ENCODE results near the gene PKMYT1. TPM values are rescaled to one million over a fixed set of nuclear protein-coding genes. Genes with fewer than 3 reads are reported as not detected.

PKMYT1 gene
- total RNA-seq, 1 donor from 2014 or later: 4.3 TPM

DNA sequence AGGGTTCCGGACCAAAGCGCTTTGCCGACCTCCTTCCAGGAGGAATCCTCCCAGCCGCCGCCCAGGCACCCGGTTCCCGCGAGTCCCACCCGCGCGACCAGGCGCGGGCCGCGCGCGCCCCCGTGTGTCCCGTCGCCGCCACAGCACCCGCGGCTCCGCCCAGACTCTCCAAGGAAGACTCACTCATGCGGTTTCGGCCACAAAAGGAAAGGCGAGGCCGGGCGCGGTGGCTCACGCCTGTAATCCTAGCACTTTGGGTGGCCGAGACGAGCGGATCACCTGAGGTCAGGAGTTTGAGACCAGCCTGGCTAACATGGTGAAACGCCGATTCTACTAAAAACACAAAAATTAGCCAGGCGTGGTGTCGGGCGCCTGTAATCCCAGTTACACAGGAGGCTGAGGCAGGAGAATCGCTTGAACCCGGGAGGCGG is 3.5 kb upstream of the PKMYT1 start:
- POLR2A ChIA-PET: interaction anchor here (1.1 kb wide), 1 partner anchor 14 kb away, joined by 3 read pairs; no protein-coding TSS in a partner anchor
- Mint-ChIP-seq H3K9me3 (no peaks in the 10 kb centered on the region), H3K36me3 (ENCODE audit: low read depth) (no peaks in the 10 kb centered on the region), H3K27ac (no peak overlapping the region), H3K4me1 (peaks cover 27% of the 10 kb centered on the region), H3K4me3 (peak overlapping the region; percentile 62), H3K27me3 (no peaks in the 10 kb centered on the region)
- peak; percentile 59 for ATAC-seq (ENCODE audit: low read depth)
- intact Hi-C loops (cut with micrococcal nuclease): loop anchor here (1.0 to 2.0 kb wide), 5 partner anchors 21 to 109 kb away; partner anchors contain the start of gene TNFRSF12A
- CTCF ChIA-PET: interaction anchor here (1.0 kb wide), 1 partner anchor 38 kb away, joined by 3 read pairs; no protein-coding TSS in a partner anchor
- TF ChIP-seq, protein P1, sequence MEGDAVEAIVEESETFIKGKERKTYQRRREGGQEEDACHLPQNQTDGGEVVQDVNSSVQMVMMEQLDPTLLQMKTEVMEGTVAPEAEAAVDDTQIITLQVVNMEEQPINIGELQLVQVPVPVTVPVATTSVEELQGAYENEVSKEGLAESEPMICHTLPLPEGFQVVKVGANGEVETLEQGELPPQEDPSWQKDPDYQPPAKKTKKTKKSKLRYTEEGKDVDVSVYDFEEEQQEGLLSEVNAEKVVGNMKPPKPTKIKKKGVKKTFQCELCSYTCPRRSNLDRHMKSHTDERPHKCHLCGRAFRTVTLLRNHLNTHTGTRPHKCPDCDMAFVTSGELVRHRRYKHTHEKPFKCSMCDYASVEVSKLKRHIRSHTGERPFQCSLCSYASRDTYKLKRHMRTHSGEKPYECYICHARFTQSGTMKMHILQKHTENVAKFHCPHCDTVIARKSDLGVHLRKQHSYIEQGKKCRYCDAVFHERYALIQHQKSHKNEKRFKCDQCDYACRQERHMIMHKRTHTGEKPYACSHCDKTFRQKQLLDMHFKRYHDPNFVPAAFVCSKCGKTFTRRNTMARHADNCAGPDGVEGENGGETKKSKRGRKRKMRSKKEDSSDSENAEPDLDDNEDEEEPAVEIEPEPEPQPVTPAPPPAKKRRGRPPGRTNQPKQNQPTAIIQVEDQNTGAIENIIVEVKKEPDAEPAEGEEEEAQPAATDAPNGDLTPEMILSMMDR (IDR thresholded peaks at IDR 0.05): peak; percentile 48
- peak; percentile 70 for DNase-seq

DNA sequence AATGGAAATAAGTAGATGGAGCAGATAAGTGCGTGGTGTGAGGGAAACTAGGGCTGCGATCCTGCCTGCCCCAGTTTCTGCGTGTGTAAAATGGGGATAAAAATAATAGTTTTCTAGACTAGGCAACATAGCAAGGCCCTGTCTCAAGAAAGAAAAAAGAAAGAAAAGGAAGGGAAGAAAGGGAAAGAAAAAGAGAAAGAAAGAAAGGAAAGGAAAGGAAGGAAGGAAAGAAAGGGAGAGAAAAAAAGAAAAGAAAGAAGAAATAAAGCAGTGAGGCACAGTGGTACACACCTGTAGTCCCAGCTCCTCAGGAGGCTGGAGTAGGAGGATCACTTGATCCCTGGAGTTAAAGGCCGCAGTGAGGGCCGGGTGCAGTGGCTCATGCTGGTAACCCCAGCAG is 2.2 kb upstream of the PKMYT1 start:
- ChIA-PET CTCF (no interaction called here), POLR2A (interaction anchor here (0.7 to 1.1 kb wide), 2 partner anchors 19 to 497 kb away, joined by 11 to 13 read pairs; partner anchors contain the start of gene KREMEN2)
- no peak for DNase-seq
- intact Hi-C loops (cut with micrococcal nuclease): loop anchor here (2.0 kb wide), 3 partner anchors 38 to 108 kb away; partner anchors contain the start of gene TNFRSF12A
- no peaks in the 10 kb centered on the region for H3K36me3 Mint-ChIP-seq (ENCODE audit: low read depth)
- no peak overlapping the region for H3K27ac Mint-ChIP-seq
- no peak overlapping the region for H3K4me3 Mint-ChIP-seq
- H3K27me3 Mint-ChIP-seq: no peaks in the 10 kb centered on the region
- H3K4me1 Mint-ChIP-seq: peaks cover 27% of the 10 kb centered on the region
- H3K9me3 Mint-ChIP-seq: no peaks in the 10 kb centered on the region
- TF ChIP-seq, protein P1 (IDR thresholded peaks at IDR 0.05): no peak
- ATAC-seq (ENCODE audit: low read depth): no peak

DNA sequence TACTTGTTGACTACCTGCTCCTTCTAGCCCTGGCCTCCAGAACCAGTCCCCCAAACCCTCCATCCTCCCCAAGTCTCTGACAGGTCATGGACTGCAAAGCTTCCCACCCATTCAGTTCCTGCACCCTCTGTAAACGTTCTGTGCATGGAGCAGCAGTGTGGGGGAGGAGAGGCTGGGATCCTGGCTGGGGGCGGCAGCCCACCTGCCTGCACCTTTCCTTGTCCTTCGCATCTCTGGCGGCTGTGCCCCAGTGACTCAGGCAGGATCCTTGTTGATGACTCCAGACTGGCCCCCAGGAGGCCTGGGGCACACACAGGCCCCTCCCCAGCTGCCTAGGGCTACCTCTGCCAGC is 1.6 kb upstream of the PKMYT1 start:
- Mint-ChIP-seq H3K9me3 (no peaks in the 10 kb centered on the region), H3K27ac (no peak overlapping the region), H3K27me3 (no peaks in the 10 kb centered on the region), H3K4me1 (peaks cover 27% of the 10 kb centered on the region), H3K36me3 (ENCODE audit: low read depth) (no peaks in the 10 kb centered on the region), H3K4me3 (peak overlapping the region; percentile 74)
- DNase-seq (no peak), ATAC-seq (ENCODE audit: low read depth) (no peak)
- TF ChIP-seq, protein P1 (IDR thresholded peaks at IDR 0.05): no peak
- intact Hi-C loops (cut with micrococcal nuclease): loop anchor here (2.0 kb wide), 3 partner anchors 39 to 107 kb away; partner anchors contain the start of gene TNFRSF12A
- POLR2A ChIA-PET: interaction anchor here (0.9 to 1.2 kb wide), 4 partner anchors 12 to 99 kb away, joined by 3 to 4 read pairs (median 3); partner anchors contain the start of genes FLYWCH2, PAQR4 and TNFRSF12A
- CTCF ChIA-PET: no interaction called here

DNA sequence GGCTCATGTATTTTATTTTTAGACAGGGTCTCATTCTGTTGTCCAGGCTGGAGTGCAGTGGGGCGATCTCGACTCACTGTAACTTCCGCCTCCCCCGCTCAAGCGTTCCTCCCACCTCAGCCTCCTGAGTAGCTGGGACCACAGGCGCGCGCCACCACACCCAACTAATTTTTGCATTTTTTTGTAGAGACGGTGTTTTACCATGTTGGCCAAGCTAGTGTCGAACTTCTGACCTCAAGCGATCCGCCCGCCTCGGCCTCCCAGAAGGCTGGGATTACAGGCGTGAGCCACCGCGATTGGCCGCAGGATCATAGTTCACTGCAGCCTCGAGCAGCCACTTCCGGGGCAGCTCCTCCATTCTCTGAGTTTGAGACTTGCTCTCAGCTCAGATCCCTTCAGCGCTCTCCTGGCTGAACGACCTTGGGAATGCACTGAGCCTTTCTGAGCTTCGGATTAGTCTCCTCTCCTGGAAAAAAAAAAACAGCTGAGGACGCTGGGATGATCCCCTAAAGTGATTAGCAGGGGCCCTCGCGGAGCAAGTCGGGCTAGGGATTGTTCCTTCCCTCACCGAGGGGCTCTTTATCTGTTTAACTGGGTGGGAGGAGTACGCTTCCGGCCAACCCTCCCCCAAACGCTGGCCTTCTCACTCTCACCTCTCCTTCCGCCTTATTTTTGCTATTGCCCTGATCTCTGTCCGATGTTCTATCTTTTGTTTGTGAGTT is 1.1 kb upstream of the PKMYT1 start:
- intact Hi-C loops (cut with micrococcal nuclease): no loop called here
- Mint-ChIP-seq H3K4me3 (peak overlapping the region; percentile 84), H3K27me3 (no peaks in the 10 kb centered on the region), H3K9me3 (no peaks in the 10 kb centered on the region), H3K4me1 (peaks cover 27% of the 10 kb centered on the region), H3K27ac (no peak overlapping the region), H3K36me3 (ENCODE audit: low read depth) (no peaks in the 10 kb centered on the region)
- CTCF ChIA-PET: no interaction called here
- POLR2A ChIA-PET: interaction anchor here (0.5 to 1.5 kb wide), 12 partner anchors 10 to 204 kb away, joined by 3 to 10 read pairs (median 4); partner anchors contain the start of genes ELOB, FLYWCH2, KREMEN2 and PAQR4
- DNase-seq: no peak
- TF ChIP-seq, protein P1 (IDR thresholded peaks at IDR 0.05): no peak
- no peak for ATAC-seq (ENCODE audit: low read depth)

DNA sequence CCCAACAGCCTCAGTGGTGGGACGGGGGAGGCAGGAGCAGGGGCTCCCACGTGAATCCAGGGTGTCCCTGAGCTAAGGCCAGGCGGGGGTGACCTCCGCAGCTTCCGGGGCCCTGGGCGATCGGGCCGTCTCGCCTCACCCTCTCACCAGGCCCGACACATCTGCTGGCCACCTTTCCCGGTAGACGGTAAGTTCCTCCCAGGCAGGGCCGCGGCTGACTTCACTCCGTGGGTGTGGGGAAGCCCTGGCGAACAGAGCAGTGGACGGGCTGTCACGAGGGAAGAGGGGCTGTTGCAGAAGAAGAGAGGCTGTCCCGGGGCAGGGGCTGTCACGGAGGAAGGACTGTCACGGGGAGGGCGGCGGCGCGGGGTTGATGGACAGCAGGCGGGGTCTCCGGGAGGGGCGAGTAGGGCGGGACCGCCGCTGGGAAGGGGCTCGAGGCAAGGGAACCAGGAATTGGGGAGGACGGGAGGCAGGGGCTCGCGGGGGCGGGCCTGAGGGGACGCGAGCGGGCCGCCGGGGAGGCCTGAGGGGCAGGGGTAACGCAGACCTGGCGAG is 498 bp downstream of the PKMYT1 start:
- DNase-seq: no peak
- ChIA-PET POLR2A (interaction anchor here (0.6 to 1.5 kb wide), 12 partner anchors 8 to 566 kb away, joined by 3 to 12 read pairs (median 4); partner anchors contain the start of genes ELOB and KCTD5), CTCF (no interaction called here)

More for the DNA sequence above, 498 bp downstream of the PKMYT1 start:
- intact Hi-C loops (cut with micrococcal nuclease): loop anchor here (1.0 kb wide), 2 partner anchors 10 to 45 kb away; partner anchors contain the start of genes PAQR4 and THOC6
- no peak for ATAC-seq (ENCODE audit: low read depth)
- TF ChIP-seq, protein P1 (IDR thresholded peaks at IDR 0.05): no peak
- Mint-ChIP-seq H3K4me3 (peak overlapping the region; percentile 67), H3K4me1 (peaks cover 27% of the 10 kb centered on the region), H3K36me3 (ENCODE audit: low read depth) (no peaks in the 10 kb centered on the region), H3K9me3 (no peaks in the 10 kb centered on the region), H3K27ac (no peak overlapping the region), H3K27me3 (no peaks in the 10 kb centered on the region)

Data from activated B cell treated with CpG ODN at 0.5 μM for 24 hours (primary cell).